ENCODE measurements around the gene MLIP.

Gene MLIP

DNA sequence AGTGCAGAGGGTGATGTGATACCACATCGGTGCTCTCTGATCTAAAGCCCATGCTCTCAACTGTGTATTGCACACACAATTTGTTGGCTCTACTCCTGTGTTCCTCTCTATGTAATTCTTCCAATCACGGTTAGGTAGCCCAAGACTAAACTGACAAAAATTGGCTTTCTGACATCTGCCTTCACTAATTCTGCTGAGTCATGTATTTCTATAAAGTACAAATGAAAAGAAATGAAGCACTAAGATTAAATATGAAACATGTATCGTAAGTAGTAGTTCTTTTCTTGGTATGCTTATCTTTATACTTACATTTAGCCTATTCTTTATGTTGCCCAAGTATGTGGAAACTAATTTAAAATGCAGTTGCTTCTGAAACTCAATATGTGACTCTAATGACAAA is 7.7 kb upstream of the MLIP start:
- TF ChIP-seq, protein P1, sequence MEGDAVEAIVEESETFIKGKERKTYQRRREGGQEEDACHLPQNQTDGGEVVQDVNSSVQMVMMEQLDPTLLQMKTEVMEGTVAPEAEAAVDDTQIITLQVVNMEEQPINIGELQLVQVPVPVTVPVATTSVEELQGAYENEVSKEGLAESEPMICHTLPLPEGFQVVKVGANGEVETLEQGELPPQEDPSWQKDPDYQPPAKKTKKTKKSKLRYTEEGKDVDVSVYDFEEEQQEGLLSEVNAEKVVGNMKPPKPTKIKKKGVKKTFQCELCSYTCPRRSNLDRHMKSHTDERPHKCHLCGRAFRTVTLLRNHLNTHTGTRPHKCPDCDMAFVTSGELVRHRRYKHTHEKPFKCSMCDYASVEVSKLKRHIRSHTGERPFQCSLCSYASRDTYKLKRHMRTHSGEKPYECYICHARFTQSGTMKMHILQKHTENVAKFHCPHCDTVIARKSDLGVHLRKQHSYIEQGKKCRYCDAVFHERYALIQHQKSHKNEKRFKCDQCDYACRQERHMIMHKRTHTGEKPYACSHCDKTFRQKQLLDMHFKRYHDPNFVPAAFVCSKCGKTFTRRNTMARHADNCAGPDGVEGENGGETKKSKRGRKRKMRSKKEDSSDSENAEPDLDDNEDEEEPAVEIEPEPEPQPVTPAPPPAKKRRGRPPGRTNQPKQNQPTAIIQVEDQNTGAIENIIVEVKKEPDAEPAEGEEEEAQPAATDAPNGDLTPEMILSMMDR (IDR thresholded peaks at IDR 0.05; ENCODE audit: insufficient read depth, low read depth, low read length, missing control alignments) = no peak
- no peak overlapping the region for H3K4me3 ChIP-seq (ENCODE audit: low read depth, low read length)
- no peak for DNase-seq (ENCODE audit: low read depth)

DNA sequence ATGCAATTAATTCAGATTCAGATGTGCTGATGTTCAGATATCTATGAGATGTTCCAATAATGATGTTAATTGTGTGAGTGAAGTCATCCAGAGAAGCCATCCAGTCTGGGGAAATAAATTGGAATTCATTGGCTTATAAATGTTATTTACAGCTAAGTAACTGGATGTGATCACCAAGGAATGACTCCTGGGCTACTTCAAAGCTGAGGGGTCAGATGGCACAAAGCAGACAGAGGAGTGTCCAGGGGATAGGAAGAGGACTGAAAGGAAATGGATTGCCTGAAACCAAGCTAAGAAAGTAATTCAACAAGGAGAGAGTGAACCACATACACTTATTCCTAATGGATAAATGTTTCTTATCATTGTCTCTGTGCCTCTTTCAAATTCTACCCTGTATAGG is 4.5 kb upstream of the MLIP start:
- H3K4me3 ChIP-seq (ENCODE audit: low read depth, low read length) = no peak overlapping the region
- DNase-seq (ENCODE audit: low read depth) = no peak
- TF ChIP-seq, protein P1 (IDR thresholded peaks at IDR 0.05; ENCODE audit: insufficient read depth, low read depth, low read length, missing control alignments) = no peak

DNA sequence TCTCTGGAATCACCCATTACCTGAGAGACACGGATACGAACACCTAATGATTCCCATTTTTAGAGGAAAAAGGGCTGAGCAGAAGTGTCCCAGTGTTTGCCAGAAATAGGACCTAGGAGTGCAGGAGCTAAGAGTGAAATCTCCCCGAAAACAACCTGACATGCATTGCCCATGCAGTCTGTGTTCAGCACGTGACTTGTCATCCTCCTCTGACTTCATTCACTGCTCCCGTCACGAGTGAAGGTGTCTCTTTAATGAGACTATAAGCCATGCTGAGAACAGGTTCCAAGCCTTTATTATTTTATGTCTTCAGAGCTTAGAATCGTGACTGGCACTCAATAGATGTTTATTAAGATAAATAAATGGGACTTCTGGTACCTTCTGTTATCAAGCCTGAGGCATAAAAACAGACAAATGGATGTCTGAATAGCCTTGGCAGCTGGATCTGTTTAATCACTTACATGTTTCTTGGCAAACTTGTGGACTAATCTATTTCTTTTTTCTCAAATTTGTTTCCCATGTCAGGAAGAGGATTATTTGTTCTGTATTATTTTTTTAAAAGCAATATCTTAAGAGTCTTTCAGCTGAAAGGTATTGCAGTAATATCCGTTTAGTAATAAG is 3.7 kb upstream of the MLIP start:
- no peak overlapping the region for H3K4me3 ChIP-seq (ENCODE audit: low read depth, low read length)
- DNase-seq (ENCODE audit: low read depth) = no peak
- TF ChIP-seq, protein P1 (IDR thresholded peaks at IDR 0.05; ENCODE audit: insufficient read depth, low read depth, low read length, missing control alignments) = no peak

DNA sequence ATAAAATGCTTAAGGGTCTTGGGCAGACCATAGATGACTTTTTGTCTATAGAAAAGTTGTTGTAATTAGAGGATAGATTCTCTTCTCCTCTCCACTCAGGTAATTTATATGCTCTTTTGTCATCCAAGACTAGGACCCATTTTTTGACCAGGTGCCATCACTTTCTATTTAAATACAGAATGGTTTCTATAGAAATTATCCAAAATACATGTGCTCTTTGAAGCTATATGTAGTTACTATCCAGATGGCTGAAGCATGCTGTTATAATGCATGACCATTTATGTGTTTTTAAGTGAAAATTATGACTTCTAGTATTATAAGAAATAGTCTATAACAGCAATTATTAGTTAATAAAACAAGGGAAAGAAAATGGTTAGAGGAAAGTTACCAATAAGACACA is 3.0 kb upstream of the MLIP start:
- no peak for DNase-seq (ENCODE audit: low read depth)
- TF ChIP-seq, protein P1 (IDR thresholded peaks at IDR 0.05; ENCODE audit: insufficient read depth, low read depth, low read length, missing control alignments) = no peak
- no peak overlapping the region for H3K4me3 ChIP-seq (ENCODE audit: low read depth, low read length)

DNA sequence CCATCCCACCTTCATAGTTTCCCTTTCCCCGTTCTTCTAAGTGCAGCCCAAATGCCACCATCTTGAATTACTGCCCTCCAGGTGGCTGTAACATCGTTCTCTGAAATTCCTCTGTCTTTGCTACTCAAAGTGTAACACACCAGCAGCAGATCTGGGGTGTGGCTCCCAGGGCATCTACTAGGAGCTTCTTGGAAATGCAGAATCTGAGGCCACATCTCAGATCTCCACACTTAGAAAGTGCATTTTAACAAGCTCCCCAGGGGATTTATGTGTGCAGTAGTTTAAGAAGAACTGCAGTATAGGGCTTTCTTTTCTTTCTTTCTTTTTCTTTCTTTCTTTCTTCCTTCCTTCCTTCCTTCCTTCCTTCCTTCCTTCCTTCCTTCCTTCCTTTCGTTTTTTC is 1.7 kb upstream of the MLIP start:
- no peak for DNase-seq (ENCODE audit: low read depth)
- H3K4me3 ChIP-seq (ENCODE audit: low read depth, low read length) = no peak overlapping the region
- TF ChIP-seq, protein P1 (IDR thresholded peaks at IDR 0.05; ENCODE audit: insufficient read depth, low read depth, low read length, missing control alignments) = no peak

DNA sequence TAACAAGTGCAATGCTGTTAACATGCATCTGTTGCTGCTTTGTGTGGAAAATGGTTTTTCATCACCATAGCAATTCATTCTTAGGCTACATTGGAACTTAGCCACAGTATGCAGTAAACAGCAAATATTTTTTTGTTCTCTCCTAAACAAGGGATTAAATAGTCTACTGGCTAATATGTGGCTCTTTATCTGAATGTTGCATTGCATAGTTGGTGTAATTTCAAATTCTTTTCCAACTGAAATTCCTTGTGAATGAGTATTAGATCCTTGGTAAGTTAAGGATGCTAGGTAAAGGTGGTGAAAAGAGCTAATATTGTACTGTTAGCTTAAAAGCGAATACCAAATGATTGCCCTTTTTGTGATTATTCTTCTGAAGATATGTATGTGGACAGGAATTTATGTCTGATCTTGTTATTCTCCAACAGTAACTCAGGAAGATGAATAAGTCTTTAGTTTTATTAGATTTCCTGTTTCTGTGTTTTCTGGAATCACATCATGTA is 958 bp downstream of the MLIP start:
- no peak overlapping the region for H3K4me3 ChIP-seq (ENCODE audit: low read depth, low read length)
- TF ChIP-seq, protein P1 (IDR thresholded peaks at IDR 0.05; ENCODE audit: insufficient read depth, low read depth, low read length, missing control alignments) = no peak
- DNase-seq (ENCODE audit: low read depth) = no peak

DNA sequence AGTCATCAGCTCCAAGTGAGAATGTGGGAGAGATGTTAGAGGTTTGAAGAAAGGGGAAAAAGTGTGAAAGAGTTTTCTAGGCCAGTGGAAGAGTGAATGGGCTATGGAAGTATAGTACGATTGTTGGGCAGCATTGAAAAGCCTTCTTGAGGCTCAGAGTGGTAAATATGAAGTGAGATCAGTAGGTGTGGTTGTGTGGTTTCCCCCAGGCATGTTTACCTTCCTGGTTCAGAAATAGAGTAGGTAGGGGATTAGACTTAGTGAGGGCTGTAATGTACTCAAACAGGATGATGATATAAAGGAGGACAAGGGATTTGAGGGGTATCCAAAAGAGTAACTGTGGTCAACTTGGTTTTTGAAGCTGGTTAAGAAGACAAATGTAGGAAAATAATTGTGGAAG is 3.7 kb downstream of the MLIP start:
- no peak for DNase-seq (ENCODE audit: low read depth)
- TF ChIP-seq, protein P1 (IDR thresholded peaks at IDR 0.05; ENCODE audit: insufficient read depth, low read depth, low read length, missing control alignments) = no peak
- no peak overlapping the region for H3K4me3 ChIP-seq (ENCODE audit: low read depth, low read length)
